ENCODE results near the gene ADARB2.

ADARB2 gene

GRCh38 chr10:1661416-1661815 lies 75.9 kb downstream of the ADARB2 start:
- DNase-seq, result no peak

DNA sequence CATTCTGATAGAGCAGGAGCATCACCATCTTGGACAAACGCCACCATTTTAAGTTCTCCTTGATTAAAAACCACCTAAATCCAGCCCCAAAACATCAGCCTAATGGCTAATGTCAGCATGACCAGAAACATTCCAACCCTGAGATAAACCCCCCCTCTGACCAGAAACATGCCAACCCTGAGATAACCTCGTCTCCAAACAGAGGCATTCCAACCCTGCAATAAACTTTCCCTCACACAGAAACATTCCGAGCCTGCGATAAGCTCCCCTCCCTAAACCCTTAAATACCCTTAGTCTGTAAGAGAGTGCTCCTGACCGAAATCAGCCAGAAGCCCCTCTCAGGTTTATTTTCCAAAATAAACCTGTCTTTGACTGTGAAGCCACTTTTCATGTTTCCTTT lies 76.5 kb downstream of the ADARB2 start:
- DNase-seq, result no peak

DNA sequence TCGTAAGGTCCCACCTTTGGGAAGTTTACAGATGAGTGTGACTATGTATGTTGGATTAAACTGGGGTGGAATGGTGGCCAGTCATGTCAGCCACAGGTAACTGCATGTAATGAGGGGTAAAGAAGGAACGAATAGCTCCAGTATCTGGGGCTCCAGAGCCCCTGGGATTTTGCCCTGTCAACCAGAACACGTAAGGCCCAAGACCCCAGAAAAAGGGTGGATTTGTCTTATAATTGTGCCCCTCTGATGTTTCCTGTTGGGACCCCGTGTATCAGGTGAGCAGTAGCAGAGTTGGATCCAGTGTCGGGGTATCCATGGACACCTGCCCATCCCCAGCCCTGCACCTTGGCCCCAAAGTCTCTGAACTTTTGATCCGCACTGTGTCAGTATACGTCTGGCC lies 76.9 kb downstream of the ADARB2 start:
- DNase-seq, result no peak

- DNase-seq, result no peak
Measured at GRCh38 chr10:1659221-1659791, 78.0 kb downstream of the ADARB2 start.

DNA sequence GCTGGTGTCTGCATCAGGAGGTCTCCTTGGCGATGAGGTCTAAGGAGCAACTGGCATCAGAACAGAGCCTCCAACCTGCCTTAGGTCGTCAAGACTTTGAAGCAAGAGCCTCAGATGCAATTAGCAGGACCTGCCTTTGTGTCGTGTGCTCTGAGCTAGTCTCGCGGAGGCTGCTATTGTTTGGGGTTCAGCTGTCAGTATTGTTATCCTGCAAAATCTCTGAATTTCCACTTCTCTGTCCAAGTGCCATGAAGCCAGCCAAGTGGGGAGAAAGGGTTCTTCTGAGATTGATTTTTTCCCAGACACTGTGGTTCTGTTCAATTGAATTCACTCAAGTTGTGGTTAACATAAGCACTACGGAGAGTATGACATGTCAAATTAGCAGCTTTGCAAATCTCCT lies 78.7 kb downstream of the ADARB2 start:
- no peak for DNase-seq

DNA sequence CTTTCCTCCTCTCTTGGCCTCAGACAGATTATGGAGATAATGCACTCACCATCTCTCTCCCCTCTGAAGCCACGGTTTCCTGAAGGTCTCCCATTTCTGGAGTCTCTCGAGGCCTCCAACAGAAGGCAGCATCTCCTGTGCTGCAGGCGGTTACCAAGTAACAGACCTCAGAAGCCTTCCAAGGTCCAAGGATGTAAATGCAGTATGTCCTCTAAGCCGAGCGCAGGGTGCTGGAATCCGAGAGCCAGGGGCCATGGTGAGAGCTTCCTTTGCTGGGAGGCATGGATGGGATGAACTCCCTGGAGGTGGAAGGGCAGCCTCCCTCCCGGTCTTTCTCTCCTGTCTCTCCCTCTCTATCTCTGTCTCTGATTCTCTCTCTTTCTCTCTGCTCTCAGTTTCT lies 79.8 kb downstream of the ADARB2 start:
- no peak for DNase-seq

- no peak for DNase-seq
Measured at GRCh38 chr10:1655367-1655766, 82.0 kb downstream of the ADARB2 start.

DNA sequence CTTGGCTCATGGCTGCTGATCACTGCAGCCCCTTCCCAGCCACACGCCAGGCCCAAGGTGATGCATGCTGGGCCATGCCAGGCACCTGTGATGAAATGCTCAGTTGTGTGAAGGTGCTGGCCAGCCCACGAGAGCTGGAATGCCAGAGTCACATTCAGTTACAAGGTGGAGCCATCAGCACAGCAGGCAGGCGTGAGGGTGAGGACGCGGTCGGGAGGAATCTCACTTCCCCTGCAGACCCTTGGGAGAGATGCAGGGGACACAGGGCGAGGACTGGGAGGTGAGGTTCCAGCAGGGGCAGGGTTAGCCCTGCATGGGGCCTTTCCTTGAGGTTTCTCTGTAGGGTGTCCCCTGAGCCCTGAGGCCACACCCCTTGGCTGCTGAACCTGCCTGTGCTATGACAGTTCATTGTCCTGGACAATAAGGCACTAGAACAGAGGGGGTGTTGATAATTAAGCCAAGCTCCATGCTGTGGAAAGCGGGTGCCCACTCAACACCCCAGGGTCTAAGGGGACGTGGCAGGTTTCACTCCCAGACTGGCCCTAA lies 82.4 kb downstream of the ADARB2 start:
- no peak for DNase-seq

- DNase-seq, result no peak
Measured at GRCh38 chr10:1654247-1654646, 83.1 kb downstream of the ADARB2 start.

DNA sequence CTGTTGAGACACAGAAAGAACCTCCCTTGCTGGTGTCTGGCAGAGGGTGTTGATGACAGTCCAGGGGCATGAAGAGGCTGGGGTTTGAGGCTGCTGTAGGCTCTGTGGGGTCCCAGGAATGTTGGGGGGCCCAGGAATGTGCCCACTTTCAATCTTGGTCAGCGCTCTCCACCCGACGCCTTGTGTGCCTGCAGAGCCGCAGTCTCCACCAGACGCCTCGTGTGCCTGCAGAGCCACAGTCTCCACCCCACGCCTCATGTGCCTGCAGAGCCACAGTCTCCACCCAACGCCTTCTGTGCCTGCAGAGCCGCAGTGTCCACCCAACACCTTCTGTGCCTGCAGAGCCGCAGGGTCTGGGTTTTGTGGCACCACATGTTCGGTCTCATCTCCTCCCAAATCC lies 84.0 kb downstream of the ADARB2 start:
- no peak for DNase-seq

DNA sequence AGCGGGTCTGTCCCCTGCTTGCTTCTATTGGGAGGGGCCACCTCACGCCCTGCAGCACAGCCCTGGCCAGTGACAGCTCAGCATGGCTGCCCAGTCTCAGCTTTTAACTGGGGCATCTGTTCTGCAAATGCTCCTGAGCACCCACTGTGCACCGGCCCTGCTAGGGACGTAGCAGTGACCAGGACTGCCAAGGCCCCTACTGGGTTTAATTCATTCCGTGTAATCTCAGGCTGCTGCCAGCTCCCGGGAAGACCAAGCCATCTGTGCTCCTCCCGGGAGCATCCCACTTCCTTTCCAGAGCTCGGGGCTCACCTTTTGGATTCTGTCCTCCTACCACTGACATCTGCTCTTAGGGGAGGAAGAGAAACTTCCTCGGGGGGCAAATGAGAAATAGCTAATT lies 85.2 kb downstream of the ADARB2 start:
- no peak for DNase-seq

DNA sequence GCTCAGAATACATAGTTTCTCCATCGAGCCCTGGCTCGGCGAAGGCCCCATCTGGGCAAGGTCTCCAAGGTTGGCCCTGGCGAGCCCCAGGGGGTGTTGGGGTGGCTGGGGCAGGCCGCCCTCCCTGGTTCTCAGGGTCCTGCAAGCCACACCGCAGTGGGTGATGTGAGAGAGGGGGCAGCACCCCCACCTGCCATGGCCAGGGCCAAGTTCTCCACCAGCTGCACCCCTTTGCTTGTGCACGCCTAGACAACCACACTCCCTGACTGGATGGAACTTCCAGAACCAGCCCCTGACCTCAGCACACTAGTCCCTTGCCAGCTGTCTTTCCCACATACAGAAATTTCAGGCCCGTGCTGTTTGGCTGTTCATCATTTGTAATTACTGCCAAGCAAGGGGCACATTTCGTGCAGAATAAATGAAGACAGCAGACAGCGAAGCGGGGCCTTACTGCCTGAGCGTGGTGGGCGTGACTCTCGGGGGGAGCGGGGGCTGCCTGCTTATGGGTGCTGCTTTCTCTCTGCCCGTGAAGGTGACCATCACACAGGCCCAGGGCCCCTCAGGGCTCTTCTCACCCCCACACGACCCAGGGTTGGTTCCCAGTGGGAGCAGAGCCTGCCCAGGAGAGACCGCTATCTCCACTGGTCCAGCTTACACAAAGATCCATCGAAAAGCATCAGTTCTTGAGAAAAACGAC lies 85.9 kb downstream of the ADARB2 start:
- DNase-seq, result no peak

- DNase-seq, result no peak
Measured at GRCh38 chr10:1650542-1651269, 86.6 kb downstream of the ADARB2 start.

DNA sequence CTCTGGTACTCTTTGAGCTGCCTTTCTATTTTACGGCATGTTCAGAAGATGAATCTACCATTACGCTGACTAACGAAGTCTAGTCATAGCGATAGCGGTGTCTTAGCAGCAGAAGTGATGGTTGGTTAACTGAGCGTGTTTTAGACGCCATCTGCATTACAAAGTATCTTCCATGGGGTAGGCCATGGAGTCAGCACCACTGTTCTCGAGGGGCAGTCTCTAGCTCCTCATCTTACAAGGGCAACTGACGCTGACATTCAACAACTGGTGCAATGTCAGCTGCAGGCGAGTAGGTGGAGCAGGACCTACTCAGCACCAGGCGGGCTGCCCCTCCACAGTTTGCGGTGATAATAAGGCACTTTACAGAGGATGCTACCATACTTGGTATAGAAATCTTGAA lies 88.7 kb downstream of the ADARB2 start:
- DNase-seq, result no peak

DNA sequence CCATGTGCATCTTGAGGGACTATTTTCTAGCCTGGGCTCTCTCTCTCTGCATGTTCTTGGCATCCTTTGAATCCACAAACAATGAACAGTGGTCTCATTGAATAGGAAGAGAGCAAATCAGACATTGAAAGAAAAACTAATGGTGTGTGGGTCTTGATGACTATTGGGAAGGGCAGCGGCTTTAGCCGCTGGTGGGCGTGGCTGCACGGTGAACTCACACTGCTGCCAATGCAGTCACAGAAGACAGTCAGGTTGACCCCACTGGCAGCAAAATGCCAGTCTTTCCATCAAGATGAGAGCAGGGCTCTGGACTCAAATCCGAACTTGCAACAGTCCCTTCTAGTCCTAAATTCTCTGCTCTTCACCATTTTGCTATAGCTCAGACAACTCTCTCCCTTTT lies 91.0 kb downstream of the ADARB2 start:
- DNase-seq, result no peak

GRCh38 chr10:1645896-1646295 lies 91.4 kb downstream of the ADARB2 start:
- no peak for DNase-seq

DNA sequence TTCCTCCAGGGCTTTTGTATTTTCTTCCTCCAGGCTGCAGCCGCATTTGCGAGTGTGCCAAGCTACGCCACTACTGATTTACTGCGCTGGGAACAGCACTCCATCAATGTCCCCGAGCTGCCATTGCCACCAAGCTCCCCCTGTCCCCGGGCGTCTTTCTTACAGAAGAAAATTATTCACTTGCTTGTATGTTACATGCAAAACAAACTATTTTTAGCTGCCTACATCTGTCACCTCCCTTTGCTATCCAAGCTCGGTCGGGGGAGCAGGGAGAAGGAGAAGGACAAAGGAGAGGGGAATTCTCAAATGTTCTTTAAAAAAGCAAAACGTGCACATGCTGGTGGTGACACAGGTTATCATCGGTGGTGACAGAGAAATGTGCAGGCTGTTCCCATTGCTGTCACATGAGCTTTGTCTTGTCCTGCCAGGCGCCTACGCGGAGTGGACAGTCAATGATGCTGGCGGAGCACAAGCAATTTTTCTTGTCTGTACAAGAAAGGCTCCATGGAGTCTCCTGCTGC lies 93.1 kb downstream of the ADARB2 start:
- DNase-seq, result no peak

- no peak for DNase-seq
Measured at GRCh38 chr10:1643908-1644179, 93.5 kb downstream of the ADARB2 start.

DNA sequence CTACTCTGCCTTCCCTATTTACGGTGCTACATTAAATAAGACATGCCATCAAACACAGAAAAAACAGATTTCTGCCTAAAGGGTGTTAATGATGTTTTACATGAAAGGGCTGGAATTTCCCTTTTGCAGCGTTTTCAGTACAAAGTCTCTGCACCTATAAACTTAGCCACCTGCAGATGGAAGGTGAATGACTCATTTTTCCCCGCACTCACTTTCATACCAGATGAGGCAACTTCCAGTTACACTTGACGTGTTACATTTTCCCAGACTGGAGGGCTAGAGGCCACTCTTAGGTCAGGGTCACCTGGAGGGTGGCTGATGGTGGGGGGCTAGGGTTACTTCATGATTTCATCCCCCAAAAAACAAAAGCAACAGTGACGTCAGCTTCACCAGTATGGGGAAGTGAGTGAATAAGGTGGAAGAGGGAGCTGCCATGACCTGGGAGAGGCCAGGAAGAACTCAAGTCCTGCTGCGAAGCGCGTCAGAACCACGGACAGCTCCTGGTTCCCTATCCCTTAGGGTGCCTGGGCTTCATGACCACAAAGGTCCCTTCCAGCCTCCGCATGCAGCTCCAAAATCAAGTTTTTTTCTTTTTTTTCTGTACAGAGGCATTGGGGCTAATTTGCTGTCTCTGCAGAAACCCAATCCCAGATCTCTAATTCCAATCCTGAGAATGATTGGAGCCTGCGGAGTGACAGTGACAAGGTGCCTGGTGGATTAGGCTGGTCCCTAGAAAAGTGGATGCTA lies 94.0 kb downstream of the ADARB2 start:
- peak; percentile 3 for DNase-seq

DNA sequence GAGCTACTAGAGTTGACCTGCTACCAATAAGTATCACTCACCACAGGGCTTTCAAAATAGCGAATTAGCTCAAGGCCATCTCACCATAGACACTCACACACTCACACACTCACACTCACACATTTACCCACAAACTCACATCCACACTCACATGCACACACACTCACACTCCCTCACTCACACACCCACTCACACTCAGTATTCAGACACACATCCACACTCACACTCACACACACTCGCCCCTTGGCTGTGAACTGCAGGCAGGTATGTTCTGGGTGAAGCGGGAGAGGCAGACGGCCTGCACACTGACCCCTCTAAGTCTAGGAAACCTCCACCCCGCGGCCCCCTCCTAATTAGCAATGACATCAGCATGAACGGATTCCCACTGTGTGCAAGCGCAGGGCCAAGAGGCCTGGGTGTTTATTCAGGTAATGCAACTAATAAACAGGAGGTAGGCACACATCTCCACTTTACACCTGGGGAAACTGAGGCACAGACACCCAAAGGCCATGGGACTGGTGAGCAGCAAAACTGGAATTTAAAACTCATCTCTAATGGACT lies 94.6 kb downstream of the ADARB2 start:
- DNase-seq, result no peak

DNA sequence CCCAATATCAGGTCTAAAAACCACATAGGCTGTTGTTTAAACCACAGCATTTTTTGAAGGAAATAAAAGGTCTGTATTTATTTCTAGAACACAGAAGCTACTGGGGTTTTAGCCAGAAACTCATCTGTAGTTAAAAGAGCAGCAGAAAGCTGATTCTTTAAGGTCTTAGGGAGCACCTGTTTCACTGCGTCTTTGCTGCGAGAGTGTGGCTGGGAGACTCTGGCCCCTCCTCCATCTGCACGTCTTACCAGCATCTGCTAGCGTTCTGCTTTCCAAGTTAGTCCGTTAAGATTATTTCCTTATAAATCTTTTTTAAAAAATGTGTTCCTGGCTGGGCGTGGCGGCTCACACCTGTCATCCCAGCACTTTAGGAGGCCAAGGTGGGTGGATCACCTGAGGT lies 95.9 kb downstream of the ADARB2 start:
- no peak for DNase-seq

DNA sequence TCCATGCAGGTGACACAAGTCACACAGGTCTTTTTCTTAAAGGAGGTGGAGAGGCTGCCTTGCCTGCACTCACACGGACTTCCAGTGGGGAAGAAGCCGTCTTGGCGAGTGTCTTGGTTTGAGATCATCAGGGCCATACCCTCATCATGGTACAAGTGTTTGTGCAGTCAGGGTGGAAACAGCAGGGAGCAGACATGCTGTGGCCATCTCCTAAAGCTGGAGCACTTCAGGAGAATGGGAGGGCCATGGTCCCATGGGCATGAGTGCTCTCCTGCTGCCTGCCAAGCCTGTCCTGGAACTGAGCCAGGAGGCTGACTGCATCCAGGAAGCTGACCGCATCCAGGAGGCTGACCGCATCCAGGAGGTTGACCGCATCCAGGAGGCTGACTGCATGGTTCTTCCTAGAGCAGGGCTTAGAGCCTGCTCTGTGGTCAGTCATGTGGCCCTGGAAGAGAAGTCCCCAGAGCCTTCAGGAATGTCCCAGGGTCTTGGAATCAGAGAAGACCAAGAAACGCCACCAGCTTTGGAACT lies 98.4 kb downstream of the ADARB2 start:
- DNase-seq, result no peak

DNA sequence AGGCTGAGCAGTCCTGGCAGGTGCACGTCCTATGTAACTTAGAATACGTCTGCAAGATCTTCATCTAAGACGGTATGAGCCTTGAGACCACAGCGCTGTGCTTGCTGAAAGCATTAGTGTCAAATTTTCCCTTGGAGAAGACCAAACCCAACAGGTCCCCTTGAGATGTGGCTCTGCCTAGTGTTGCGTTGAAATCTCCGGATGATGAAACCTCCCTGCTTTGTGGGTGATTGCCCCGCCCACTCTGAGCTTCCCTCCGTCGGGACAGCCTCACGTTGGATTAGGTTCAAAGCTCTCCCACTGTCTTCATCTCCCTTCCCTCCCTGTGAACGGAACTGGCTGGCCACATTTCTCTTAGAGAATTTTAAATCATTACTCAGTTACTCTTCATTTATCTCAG lies 102.0 kb downstream of the ADARB2 start:
- no peak for DNase-seq

Measured in OCI-M1 (cell line).